Loucy (cell line): ENCODE measurements around the gene LRCH1.

Experiments
- EZH2phosphoT487 ChIP-seq: fragments of 200-600 bp; IDR thresholded peaks from 2 replicates; pipeline ENCODE4 v1.6.1; 2018; ENCODE audit warnings: antibody characterized with exemption, mild to moderate bottlenecking, moderate library complexity, borderline replicate concordance
- TF ChIP-seq, protein P1 (sequence below): fragments of 200-600 bp; sonication (generic); conservative IDR thresholded peaks from 2 replicates; pipeline ENCODE4 v1.5.1; 2014; ENCODE audit warnings: mild to moderate bottlenecking, antibody characterized with exemption, low read length

DNA sequence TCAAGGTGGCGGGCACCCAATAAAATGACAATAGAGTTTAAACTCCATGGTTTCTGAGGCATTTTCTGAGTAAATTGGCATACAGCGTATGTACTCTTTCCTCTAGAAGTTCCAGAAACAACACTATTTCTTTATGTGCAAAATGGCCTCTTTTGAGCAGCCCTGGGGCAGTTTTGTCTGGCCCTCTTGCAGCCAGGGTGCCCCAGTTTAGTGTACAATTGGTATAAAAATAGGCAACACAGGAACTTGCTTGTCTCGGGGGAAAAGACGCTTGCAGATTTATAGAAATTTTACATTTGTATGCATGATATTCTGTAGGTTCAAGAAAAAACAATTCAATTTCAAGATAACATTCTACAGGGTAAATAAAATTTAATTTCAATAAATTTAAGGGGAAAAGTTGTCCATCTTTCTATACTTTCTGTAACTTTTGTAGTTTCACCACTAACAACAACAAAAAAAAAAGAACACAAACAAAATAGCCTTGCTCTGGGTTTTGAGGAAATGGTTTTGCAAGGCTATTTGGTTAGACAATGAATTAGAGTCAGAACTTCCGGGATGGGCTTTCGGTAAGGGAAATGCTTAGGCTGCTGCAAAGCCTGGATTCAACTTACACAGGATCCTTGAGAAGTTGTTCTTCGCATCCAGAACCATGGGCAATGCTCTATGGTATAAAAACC is 45.3 kb downstream of the LRCH1 start:
- TF ChIP-seq, protein P1, sequence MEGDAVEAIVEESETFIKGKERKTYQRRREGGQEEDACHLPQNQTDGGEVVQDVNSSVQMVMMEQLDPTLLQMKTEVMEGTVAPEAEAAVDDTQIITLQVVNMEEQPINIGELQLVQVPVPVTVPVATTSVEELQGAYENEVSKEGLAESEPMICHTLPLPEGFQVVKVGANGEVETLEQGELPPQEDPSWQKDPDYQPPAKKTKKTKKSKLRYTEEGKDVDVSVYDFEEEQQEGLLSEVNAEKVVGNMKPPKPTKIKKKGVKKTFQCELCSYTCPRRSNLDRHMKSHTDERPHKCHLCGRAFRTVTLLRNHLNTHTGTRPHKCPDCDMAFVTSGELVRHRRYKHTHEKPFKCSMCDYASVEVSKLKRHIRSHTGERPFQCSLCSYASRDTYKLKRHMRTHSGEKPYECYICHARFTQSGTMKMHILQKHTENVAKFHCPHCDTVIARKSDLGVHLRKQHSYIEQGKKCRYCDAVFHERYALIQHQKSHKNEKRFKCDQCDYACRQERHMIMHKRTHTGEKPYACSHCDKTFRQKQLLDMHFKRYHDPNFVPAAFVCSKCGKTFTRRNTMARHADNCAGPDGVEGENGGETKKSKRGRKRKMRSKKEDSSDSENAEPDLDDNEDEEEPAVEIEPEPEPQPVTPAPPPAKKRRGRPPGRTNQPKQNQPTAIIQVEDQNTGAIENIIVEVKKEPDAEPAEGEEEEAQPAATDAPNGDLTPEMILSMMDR = no peak
- no peak for TF ChIP-seq EZH2phosphoT487
